HEK293T (cell line): ENCODE results near the gene MYO5C.

Experiments
- ARNT ChIP-seq: fragments of 450-650 bp; IDR thresholded peaks from 2 replicates; pipeline ENCODE4 v1.6.1; 2017; ENCODE audit warnings: mild to moderate bottlenecking
- FOXA1 ChIP-seq: fragments of 450-650 bp; IDR thresholded peaks from 2 replicates; pipeline ENCODE4 v1.6.1; 2016; ENCODE audit warnings: mild to moderate bottlenecking
- FOXK2 ChIP-seq: fragments of 450-650 bp; IDR thresholded peaks from 2 replicates; pipeline ENCODE4 v1.6.1; 2016; ENCODE audit warnings: mild to moderate bottlenecking
- FOXM1 ChIP-seq: fragments of 450-650 bp; IDR thresholded peaks from 2 replicates; pipeline ENCODE4 v1.6.1; 2017; ENCODE audit warnings: mild to moderate bottlenecking, borderline replicate concordance
- NFRKB ChIP-seq: fragments of 450-650 bp; IDR thresholded peaks from 2 replicates; pipeline ENCODE4 v1.6.1; 2016; ENCODE audit warnings: mild to moderate bottlenecking, moderate library complexity
- PKNOX1 ChIP-seq: fragments of 450-650 bp; IDR thresholded peaks from 2 replicates; pipeline ENCODE4 v1.6.1; 2016
- SUZ12 ChIP-seq: fragments of 450-650 bp; IDR thresholded peaks from 2 replicates; pipeline ENCODE4 v1.6.1; 2016; ENCODE audit warnings: mild to moderate bottlenecking
- TARDBP ChIP-seq: fragments of 450-650 bp; IDR thresholded peaks from 2 replicates; pipeline ENCODE4 v1.6.1; 2016
- ZNF384 ChIP-seq: fragments of 450-650 bp; IDR thresholded peaks from 2 replicates; pipeline ENCODE4 v1.6.1; 2016

GRCh38 chr15:52225230-52225629, 70.4 kb downstream of the MYO5C start:
- TF ChIP-seq FOXK2 (no peak), SUZ12 (no peak), TARDBP (no peak), NFRKB (no peak), ZNF384 (no peak), ARNT (no peak), FOXM1 (no peak), PKNOX1 (no peak), FOXA1 (no peak)
